ENCODE data around the gene CACNA2D3. TPM values are rescaled to one million over a fixed set of nuclear protein-coding genes. Genes with fewer than 3 reads are reported as not detected.

Gene CACNA2D3
- total RNA-seq, 1 experiment from 2014 or later, result 0.59 TPM

GRCh38 chr3:54573858-54574257 is 451.5 kb downstream of the CACNA2D3 start:
- Histone ChIP-seq H3K9me3 (ENCODE audit: insufficient read depth, low read depth) (no peaks in the 10 kb centered on the region), H3K9me2 (ENCODE audit: insufficient read depth) (no peaks in the 10 kb centered on the region), H3K4me3 (no peak overlapping the region), H4K20me1 (ENCODE audit: insufficient read depth) (no peaks in the 10 kb centered on the region), H2AFZ (no peak overlapping the region), H3F3A (ENCODE audit: insufficient read depth, low read depth) (no peaks in the 10 kb centered on the region), H3K79me2 (ENCODE audit: low read depth) (no peaks in the 10 kb centered on the region), H3K27ac (no peak overlapping the region), H3K4me2 (no peak overlapping the region), H3K36me3 (ENCODE audit: low read depth) (no peaks in the 10 kb centered on the region), H3K4me1 (replicated peaks; ENCODE audit: insufficient read depth) (no peaks in the 10 kb centered on the region), H3K27me3 (ENCODE audit: insufficient read depth, low read depth) (peaks cover 22% of the 10 kb centered on the region)
- BruUV-seq (replicated peaks), result no TSS peak
- CTCF ChIA-PET, result no interaction called here
- no peak for DNase-seq
- intact Hi-C loops (cut with micrococcal nuclease; ENCODE audit: unreplicated experiment), result no loop called here
- POLR2A ChIA-PET (ENCODE audit: unreplicated experiment), result no interaction called here
- TF ChIP-seq CTCF (conservative IDR thresholded peaks at IDR 0.05) (no peak), EZH2 (IDR thresholded peaks at IDR 0.05; ENCODE audit: low read depth) (no peak)

- no peak for DNase-seq
- intact Hi-C loops (cut with micrococcal nuclease; ENCODE audit: unreplicated experiment), result no loop called here
- no peaks in the 10 kb centered on the region for H3K4me1 ChIP-seq (replicated peaks; ENCODE audit: insufficient read depth)
- no TSS peak for BruUV-seq (replicated peaks)
- no peaks in the 10 kb centered on the region for H4K20me1 ChIP-seq (ENCODE audit: insufficient read depth)
- no peaks in the 10 kb centered on the region for H3F3A ChIP-seq (ENCODE audit: insufficient read depth, low read depth)
- H3K9me3 ChIP-seq (ENCODE audit: insufficient read depth, low read depth), result no peaks in the 10 kb centered on the region
- H3K27ac ChIP-seq, result no peak overlapping the region
- H3K36me3 ChIP-seq (ENCODE audit: low read depth), result no peaks in the 10 kb centered on the region
- H3K4me2 ChIP-seq, result no peak overlapping the region
- no peaks in the 10 kb centered on the region for H3K9me2 ChIP-seq (ENCODE audit: insufficient read depth)
- peaks cover 22% of the 10 kb centered on the region for H3K27me3 ChIP-seq (ENCODE audit: insufficient read depth, low read depth)
- TF ChIP-seq EZH2 (IDR thresholded peaks at IDR 0.05; ENCODE audit: low read depth), result no peak
- CTCF ChIA-PET, result no interaction called here
- POLR2A ChIA-PET (ENCODE audit: unreplicated experiment), result no interaction called here
- H3K4me3 ChIP-seq, result no peak overlapping the region
- H2AFZ ChIP-seq, result no peak overlapping the region
- no peaks in the 10 kb centered on the region for H3K79me2 ChIP-seq (ENCODE audit: low read depth)
Measured at GRCh38 chr3:54574906-54575617, 452.7 kb downstream of the CACNA2D3 start.

- Histone ChIP-seq H2AFZ (no peak overlapping the region), H3K9me3 (ENCODE audit: insufficient read depth, low read depth) (no peaks in the 10 kb centered on the region), H3K36me3 (ENCODE audit: low read depth) (no peaks in the 10 kb centered on the region), H4K20me1 (ENCODE audit: insufficient read depth) (no peaks in the 10 kb centered on the region), H3K79me2 (ENCODE audit: low read depth) (no peaks in the 10 kb centered on the region), H3K27me3 (ENCODE audit: insufficient read depth, low read depth) (peaks cover 24% of the 10 kb centered on the region), H3F3A (ENCODE audit: insufficient read depth, low read depth) (no peaks in the 10 kb centered on the region), H3K27ac (no peak overlapping the region), H3K9me2 (ENCODE audit: insufficient read depth) (no peaks in the 10 kb centered on the region), H3K4me3 (no peak overlapping the region), H3K4me2 (no peak overlapping the region), H3K4me1 (replicated peaks; ENCODE audit: insufficient read depth) (no peaks in the 10 kb centered on the region)
- POLR2A ChIA-PET (ENCODE audit: unreplicated experiment), result no interaction called here
- TF ChIP-seq EZH2 (IDR thresholded peaks at IDR 0.05; ENCODE audit: low read depth) (no peak), CTCF (conservative IDR thresholded peaks at IDR 0.05) (no peak)
- no peak for DNase-seq
- intact Hi-C loops (cut with micrococcal nuclease; ENCODE audit: unreplicated experiment), result no loop called here
- CTCF ChIA-PET, result no interaction called here
- BruUV-seq (replicated peaks), result no TSS peak
Measured at GRCh38 chr3:54575618-54575960, 453.2 kb downstream of the CACNA2D3 start.

- Histone ChIP-seq H3K9me3 (ENCODE audit: insufficient read depth, low read depth) (no peaks in the 10 kb centered on the region), H3K27ac (no peak overlapping the region), H4K20me1 (ENCODE audit: insufficient read depth) (no peaks in the 10 kb centered on the region), H3K4me2 (no peak overlapping the region), H3K4me1 (replicated peaks; ENCODE audit: insufficient read depth) (no peaks in the 10 kb centered on the region), H3K4me3 (no peak overlapping the region), H3K27me3 (ENCODE audit: insufficient read depth, low read depth) (peaks cover 34% of the 10 kb centered on the region), H2AFZ (no peak overlapping the region), H3K36me3 (ENCODE audit: low read depth) (no peaks in the 10 kb centered on the region), H3F3A (ENCODE audit: insufficient read depth, low read depth) (no peaks in the 10 kb centered on the region), H3K79me2 (ENCODE audit: low read depth) (no peaks in the 10 kb centered on the region), H3K9me2 (ENCODE audit: insufficient read depth) (no peaks in the 10 kb centered on the region)
- BruUV-seq (replicated peaks), result no TSS peak
- POLR2A ChIA-PET (ENCODE audit: unreplicated experiment), result no interaction called here
- no peak for DNase-seq
- TF ChIP-seq CTCF (conservative IDR thresholded peaks at IDR 0.05) (no peak), EZH2 (IDR thresholded peaks at IDR 0.05; ENCODE audit: low read depth) (no peak)
- CTCF ChIA-PET, result no interaction called here
- intact Hi-C loops (cut with micrococcal nuclease; ENCODE audit: unreplicated experiment), result no loop called here
Measured at GRCh38 chr3:54577313-54577712, 455.0 kb downstream of the CACNA2D3 start.

All from PC-9 (cell line).